Posterior cingulate gyrus (tissue), 11 donors: ENCODE measurements around the gene SLC9A9.

Experiments used
- DNase-seq, 10 donors: peaks; one replicate each; pipeline versions ENCODE4 v3.0.0 to v3.0.0-alpha.2; 2020 to 2021; ENCODE audit warnings: mixed read lengths in 3 of 10
- intact Hi-C: fragments of 100-400 bp; cut with DNase I; formaldehyde crosslinking; loops from one replicate; pipeline ENCODE4 v1.15.1; 2023

The SLC9A9 gene

DNA sequence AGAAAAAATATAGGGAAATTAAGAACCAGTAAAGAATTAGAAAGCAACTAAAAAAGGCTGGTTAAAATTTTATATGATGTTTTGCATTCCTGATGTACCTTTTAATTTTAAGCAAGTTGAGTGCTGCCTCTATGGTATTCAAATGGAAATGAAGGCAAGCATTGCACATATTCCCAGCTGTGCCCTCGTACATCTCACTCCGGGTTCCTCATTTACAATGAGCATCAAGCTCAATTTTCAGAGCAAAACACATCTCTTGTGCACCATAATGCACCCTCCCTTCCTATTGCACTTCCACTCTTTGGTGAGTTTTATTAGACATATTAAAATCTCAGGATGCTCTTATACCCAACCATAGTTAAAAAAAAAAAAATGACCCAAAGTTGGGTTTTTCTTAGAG lies 460.8 kb downstream of the SLC9A9 start:
- no peak for DNase-seq
- intact Hi-C loops, result no loop called here

DNA sequence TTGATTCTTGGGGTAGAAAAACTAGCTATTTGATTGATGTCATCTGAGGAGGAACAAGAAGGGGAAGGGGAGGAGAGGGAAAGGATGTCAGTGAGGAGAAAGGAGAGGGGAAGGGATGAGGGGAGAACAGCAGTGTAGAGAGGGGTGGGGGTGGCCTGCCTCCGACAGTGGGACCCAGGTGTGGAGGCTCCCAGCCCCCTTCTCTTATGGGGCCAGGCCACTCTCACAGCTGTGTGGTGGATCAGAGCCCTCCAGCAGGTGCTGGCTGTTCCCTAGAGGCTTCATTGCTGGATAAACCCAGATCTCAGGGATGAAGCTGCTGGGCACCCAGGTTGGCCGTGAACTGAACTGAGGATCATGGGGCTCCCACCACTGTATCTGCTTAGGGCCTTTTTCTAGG lies 464.2 kb downstream of the SLC9A9 start:
- DNase-seq, result no peak
- intact Hi-C loops, result no loop called here

DNA sequence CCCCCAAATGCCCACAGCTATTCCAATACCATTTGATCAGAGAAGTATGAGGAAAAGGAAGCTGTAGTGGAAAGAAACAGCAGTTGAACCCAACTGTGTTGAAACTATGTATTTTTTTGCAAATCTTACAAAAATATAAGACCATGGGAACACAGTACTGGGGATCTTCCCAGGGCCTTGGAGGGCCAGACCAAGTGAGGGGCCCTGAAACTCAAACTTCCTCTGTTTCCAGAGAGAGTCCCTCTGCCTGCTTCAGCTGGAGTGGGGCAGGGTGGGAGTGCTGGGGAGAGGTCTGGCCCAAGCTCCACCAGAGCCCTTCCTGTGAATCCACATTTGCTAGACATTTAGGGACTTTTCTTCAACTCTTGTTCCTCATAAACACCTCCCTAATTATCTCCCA lies 464.8 kb downstream of the SLC9A9 start:
- intact Hi-C loops, result no loop called here
- peak in 1 of 10 donors; percentile 25 for DNase-seq

DNA sequence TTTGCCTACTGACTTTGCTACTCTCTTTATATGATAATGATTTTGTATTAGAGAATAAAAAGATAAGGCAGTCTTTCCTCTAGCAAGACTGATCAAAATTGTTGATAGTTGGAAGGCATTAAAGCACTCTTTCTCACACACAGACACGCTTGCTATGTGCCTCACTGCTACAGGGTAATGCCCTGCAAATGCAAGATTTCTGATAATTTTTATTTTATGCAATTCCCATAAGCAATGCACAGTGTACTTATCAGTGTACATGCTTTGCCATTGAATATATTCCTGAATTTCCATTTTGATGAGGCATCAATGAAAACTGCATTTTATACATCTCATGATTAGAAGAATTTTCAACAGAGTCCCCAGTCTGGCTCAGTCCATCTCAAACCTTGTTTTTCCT lies 465.5 kb downstream of the SLC9A9 start:
- DNase-seq, result no peak
- intact Hi-C loops, result no loop called here

DNA sequence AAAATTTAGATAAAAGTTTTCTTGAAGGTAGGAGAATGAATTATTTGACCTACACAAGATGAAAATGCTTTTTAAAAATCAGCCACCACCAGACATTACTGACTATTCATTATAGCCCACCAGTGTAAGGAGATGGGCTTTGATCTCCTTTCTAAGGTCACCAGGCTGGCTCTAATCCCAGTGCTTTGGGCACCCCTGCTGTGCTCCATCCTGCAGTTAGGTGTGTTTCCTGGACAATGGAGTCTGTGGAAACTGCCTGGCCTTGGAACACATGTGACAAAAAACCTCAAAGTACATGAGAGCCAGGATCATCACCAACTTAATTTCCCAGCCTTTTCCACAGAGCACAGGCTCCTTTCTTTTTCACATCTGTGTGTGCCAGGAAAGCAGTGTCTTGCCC lies 467.8 kb downstream of the SLC9A9 start:
- intact Hi-C loops, result no loop called here
- DNase-seq, result no peak

DNA sequence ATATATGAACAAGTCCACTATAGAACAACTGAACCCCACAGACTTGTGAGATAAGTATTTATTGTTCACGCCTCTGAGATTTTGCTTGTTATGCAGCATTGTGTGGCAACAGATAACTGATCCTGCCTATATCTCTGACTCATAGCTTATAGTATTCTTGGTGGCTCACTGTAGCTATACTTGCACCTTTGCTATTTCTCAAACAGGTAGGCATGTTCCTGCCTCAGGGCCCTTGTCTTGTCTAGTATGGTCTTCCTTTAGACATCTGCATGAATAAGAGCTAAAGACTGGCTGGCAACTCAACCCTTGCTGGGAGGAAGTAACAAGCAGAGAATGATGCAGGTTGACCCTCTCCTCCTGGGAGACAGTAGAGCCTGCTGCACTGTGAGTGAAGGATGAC lies 472.6 kb downstream of the SLC9A9 start:
- DNase-seq, result no peak
- intact Hi-C loops, result no loop called here

DNA sequence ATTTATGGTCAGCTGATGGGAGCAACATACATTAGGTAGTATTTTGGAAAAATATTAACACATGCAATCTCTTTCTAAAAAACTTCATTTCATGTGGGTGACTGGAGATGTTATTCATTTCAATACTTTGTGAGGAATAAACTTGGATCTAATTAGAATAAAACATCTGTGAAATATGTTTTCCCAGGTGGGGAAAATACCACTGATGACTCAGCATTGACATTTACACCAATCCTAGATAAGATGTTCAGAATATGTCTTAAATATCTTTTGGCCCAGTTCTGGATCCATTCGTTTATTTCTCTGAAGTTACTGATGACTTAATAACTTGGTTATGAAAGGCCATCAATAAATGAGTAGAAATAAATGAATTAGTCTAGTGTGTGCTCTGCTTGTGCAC lies 481.1 kb downstream of the SLC9A9 start:
- DNase-seq, result no peak
- intact Hi-C loops, result no loop called here

DNA sequence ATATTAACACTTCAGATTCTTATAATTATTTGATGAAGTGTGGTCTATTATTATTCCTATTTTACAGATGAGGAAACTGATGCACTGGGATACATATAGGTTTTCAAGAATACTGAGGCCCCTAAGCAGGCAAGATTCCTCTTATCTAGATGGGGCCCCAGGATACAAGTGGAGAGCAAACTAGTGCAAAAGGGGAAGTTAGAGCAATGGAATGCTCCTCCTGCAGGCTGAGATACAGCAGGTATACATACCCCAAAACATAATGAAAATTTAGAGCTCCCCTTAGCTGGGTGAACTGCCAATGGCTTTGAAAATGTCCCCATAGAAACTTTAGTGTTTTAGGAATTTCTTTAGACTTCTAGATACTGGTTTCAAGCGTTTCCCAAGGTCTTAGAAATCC lies 481.6 kb downstream of the SLC9A9 start:
- no peak for DNase-seq
- intact Hi-C loops, result no loop called here

DNA sequence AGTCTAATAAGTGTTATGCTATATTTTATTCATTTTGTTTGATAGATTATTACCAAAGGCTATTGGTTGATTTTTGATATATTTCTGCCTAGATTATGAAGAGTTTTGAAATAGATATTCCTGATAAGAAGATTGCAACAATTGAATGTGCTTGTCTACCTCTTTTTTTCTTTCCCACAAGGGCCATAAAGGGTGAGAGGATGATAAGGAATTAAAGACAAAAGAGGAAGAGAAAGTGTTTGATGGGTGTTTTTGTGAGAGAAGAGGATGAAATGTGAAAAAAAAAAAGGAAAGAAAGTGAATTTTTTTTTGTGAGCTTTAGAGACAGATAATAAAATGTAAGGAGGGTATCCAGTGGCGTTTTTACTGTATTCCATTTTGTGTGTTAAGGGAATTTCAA lies 484.3 kb downstream of the SLC9A9 start:
- no peak for DNase-seq
- intact Hi-C loops, result no loop called here

DNA sequence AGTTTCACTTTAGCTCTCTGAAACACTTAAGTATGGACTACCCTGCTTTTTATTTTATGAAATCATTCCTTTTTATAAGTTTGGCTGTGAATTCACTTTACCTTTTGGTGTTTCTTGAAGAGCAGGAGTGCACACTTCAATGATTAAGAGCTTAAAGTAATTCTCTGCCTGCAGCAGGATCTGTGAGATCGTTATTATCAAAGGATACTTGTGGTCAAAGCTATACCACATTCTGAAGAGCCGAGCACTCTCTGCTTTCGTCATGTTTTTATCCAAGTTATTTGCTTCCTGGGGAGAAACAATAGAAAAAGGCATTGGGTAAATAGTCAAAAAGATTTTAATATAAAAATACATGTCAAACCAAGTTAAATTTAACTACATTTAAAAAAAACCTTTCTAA lies 485.0 kb downstream of the SLC9A9 start:
- intact Hi-C loops, result no loop called here
- DNase-seq, result no peak

DNA sequence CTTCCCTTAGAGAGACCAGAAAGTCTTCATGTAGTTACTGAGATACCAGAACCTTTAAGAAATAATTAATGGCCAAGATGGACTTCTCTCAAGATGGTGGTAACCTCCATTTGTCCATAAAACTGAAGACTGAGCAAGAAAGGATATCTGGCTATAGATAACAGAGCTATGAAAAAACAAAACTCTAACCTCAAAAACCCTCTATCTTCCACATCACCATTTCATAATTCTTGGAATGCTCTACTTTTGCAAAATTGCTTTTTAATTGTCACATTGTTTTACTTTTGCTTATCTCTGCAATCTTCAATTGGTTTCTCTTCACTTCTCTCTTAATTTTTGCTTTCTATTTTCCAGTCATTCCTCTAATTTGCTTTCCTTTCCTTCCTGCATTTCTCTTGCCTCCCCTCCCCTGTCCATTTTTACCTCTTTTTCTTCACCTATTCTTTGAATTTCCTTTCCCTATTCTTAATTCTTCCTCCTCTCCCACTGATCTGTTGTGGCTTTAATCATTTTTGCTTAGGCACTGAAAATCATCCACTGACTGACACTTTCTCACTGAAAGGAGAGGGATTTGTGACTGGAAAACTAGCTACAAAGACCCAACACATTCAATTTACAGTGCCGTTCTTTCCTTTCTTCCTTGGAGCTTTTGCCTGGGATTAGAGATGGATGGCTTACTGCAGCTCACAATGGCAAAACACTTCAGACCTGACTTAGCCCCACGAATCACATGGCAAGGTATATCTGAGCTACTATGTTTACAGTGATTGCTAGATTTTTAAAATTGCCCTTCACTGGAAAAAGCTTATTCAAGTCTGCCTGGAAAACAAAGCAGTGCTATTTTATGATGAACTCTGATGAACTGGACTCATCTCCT lies 485.9 kb downstream of the SLC9A9 start:
- DNase-seq, result no peak
- intact Hi-C loops, result no loop called here

DNA sequence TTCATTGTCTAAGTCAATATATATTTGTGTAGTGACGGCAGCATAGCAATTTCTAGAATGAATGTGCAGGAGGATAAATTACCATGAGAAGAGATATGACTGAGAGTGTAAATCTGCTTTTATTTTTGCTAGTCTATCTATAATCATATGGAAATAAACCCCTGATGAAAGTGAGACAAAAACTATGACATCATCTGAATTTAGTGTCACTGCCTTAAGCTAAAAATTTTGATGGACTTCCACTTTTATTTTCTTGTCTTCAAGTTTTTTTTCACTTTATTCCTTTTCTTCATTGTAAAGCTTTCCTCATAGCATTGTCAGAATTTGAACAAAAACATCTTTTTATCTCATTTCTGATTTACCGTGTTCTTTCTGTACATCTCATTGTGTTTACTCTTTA lies 486.7 kb downstream of the SLC9A9 start:
- no peak for DNase-seq
- intact Hi-C loops, result no loop called here

DNA sequence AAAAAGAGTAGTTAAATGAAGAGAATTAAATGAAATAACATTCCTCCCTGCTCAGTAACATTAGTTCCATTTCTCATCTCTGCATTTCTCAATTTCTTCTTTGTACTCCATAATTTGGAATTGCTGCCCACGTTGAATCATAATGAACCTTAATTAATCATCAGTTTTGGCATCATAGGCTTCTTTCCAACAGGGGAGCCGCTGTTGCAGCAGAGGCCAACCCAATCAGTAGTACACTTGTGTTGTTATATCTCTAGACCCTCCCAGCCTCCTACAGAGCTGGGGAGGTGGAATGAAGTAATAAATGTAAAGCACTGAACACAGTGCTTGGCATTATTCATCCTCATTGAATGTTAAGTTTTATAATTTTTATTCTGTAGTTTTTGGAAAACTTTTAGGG lies 488.0 kb downstream of the SLC9A9 start:
- intact Hi-C loops, result no loop called here
- DNase-seq, result no peak

DNA sequence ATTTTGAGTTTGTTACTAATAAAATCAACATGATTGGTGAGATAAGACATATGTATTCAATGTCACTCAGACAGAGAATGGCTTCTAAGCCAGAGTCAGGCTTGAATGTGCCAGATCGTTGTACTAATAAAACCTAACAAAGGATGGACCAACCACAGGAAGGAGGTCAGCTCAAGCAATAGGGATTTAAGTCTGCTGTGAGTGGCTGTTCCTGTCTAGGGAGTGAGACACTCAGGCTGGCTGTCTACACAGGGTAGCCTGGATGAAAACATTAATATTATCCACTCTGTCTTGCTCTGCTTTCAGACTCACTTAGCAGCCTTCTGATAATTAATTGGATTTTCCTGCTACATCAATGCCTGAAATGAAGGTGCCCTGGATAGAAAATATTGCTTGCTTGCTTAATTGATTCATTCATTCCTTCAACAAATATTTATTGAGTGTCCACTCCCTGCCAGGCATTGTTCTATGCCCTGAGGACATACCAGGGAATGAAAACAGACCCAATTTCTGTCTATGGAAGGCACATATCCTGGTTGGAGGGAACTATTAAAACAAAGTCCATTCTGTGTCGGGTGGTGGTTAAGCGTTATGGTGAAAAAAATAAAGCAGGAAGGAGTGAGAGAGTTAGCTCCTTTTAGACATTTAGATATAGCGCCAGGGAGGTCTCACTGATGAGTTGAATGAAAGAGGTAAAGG lies 489.3 kb downstream of the SLC9A9 start:
- no peak for DNase-seq
- intact Hi-C loops, result no loop called here

DNA sequence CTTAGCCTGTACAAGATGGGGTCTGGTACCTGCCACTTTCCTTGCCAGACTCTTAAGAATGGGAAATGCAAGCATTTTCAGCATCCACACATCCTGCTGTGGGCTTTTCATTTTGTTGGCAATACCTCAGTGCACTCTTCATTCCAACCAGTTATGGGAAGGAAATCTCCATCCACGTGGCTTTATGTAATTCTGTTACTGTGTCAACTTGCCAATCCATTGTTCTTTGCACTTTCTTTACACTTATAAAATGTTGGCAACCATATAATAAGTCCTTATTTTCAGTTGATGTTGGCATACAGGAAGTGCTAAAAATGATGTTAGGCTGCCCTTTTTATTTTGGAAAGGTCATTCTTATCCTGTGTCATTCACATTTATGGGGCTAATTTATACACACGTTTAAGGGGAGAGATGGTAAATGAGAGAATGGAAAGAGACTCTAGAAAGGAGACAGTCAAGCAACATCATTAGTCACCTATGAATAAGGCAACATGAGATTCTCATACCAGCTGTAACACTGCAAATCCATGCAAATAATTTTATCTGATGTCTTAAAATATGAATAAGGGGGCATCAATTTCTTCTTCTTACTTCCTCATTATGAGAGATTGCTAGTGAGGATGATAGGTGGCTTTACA lies 490.0 kb downstream of the SLC9A9 start:
- intact Hi-C loops, result no loop called here
- no peak for DNase-seq

DNA sequence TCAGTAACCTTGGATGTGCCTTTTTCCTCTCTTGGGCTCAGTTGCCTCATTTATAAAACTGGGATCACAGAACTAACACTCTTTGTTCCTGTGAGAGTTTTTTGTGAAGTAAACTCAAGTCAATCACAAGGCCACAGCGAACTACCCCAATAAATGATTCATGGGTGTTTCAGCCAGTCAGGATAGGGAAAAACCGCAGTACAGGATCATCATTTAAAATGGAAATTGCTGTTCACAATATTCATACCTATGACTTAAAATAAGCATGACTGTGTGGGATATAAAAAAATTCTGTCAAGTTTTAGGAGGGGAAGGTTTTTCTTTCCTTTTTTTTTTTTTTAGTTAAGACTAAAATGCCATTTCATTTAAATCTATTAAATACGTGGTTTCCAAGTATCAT lies 490.6 kb downstream of the SLC9A9 start:
- intact Hi-C loops, result no loop called here
- no peak for DNase-seq

DNA sequence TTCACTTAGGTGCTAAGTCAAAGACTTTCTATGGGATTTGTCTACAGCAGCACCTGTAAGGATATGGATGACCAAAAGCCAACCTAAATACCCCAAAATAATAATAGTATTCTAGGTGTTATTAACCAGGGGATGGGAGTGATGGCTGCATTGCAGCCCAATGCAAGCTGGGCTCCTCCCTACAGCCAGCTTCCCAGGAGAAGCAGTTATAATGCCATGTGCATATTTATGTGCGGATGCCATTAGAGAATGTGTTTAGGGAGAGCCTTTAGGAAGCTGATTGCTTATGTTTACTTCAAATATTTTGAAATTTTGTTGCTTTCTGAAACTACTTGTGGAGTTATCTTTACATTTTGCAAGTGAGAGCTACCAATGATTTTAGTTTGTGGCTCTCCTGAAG lies 491.4 kb downstream of the SLC9A9 start:
- intact Hi-C loops, result no loop called here
- DNase-seq, result no peak

DNA sequence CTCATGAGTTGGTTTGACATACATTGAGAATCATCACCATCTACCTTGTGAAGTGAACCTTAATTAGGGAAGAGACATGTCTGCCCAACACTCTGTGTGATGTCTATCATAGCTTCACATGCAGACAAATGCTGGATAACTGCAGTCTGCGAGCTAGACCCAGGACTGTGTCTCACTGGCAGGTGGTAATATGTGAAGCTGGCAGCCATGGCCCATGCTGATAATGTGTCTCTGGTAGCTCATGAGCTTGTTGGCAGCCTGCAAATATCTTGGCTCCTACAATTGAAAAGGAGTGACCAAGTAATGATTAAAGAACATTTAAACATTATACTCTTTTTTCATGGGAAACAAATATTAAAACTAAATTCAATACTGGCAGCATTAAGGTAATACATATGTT lies 493.9 kb downstream of the SLC9A9 start:
- intact Hi-C loops, result no loop called here
- no peak for DNase-seq

DNA sequence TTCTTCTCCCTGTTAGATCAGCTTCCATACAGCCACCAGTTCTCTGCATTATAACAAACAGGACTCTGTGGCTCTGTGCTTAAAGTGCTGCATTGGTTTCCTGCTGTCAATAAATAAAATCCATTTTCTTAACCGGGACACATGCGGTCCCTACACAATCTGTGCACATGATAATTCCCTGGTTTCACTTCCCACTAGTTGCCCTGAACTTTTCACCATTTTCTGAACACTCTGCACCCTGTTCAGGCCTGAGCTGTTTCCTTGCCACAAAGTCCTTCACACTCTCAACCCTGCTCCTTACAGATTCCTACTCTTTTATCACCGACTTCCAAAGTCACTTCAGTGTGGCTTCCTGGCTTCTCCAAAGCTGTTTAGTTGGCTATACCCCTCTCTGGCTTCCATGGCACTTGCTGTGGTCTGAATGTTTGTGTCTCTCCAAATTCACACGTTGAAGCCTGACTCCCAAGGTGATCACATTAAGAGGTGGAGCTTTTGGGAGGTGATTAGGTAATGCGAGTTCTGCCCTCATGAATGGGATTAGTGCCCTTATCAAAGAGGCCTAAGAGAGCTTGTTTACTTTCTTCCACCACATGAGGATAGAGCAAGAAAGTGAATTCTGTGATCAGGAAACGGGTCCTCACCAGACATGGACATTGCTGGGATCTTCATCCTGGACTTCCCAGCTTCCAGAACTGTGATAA lies 495.3 kb downstream of the SLC9A9 start:
- intact Hi-C loops, result no loop called here

DNA sequence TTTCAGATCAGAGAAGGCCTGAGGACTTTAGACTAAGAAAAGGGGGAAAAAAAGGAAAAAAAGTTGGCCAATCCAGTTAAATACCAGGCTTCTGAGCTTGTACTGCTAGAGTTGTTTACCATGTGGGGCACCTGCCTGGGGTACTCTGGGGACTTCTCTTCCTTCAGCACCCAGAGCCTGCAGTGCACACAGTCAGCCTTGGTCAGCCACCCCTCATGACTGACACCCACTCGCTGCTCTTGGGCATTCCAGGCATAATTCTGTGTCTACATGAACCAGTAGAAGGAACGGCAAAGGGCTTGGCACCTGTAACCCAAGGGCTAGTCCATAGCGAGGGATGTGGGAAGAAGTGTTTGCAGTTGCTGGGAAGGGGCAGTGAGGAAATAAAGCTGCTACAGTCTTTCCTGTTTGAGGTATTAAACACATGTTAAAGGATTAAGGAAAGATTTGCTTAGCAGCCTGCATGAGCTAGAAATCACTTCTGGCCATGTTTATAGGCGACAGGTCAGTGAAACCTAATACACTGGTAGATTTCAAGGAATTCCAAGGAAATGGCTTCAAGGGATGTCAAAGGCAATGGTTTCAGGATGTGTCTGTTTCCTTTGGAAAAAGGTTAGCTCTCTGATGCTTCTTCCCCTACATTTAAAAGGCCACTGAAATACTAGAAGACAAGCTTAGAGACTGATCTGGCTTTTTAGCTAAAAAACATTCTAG lies 496.2 kb downstream of the SLC9A9 start:
- intact Hi-C loops, result no loop called here
- no peak for DNase-seq

More for the DNA sequence above, 495.3 kb downstream of the SLC9A9 start:
- DNase-seq, result no peak
